Neural cell (in vitro differentiated cells): ENCODE measurements around the gene BNIP2. TPM values are rescaled to one million over a fixed set of nuclear protein-coding genes. Genes with fewer than 3 reads are reported as not detected.

Source experiments
- H2AFZ ChIP-seq: fragments of 200-600, 300-800 bp; sonication (generic), shearing (Covaris generic); 2 replicates; pipeline ENCODE4 v1.6.0; 2014; ENCODE audit warnings: low read depth, mild to moderate bottlenecking, antibody characterized with exemption, low read length, moderate library complexity
- H3F3A ChIP-seq: fragments of 200-600 bp; shearing (Covaris generic); 2 replicates; pipeline ENCODE4 v1.6.1; 2016; ENCODE audit warnings: mild to moderate bottlenecking, moderate library complexity, mixed read lengths, antibody characterized with exemption, low read length; ENCODE audit not compliant: insufficient read depth, poor library complexity, severe bottlenecking
- H3K27ac ChIP-seq: fragments of 200-600, 300-800 bp; sonication (generic), shearing (Covaris generic); 2 replicates; pipeline ENCODE4 v1.5.1; 2014; ENCODE audit warnings: mild to moderate bottlenecking, low read length, moderate library complexity
- H3K27me3 ChIP-seq: fragments of 300-800, 200-600 bp; sonication (generic), shearing (Covaris generic); 2 replicates; pipeline ENCODE4 v1.6.0; 2014; ENCODE audit warnings: mild to moderate bottlenecking, low read depth, low read length, moderate library complexity; ENCODE audit not compliant: insufficient read depth
- H3K36me3 ChIP-seq: fragments of 300-800, 200-600 bp; sonication (generic), shearing (Covaris generic); 2 replicates; pipeline ENCODE4 v1.5.1; 2014; ENCODE audit warnings: mild to moderate bottlenecking, antibody characterized with exemption, low read length, moderate library complexity; ENCODE audit not compliant: insufficient read depth
- H3K4me2 ChIP-seq: fragments of 300-800, 200-600 bp; sonication (generic), shearing (Covaris generic); 2 replicates; pipeline ENCODE4 v1.6.0; 2014; ENCODE audit warnings: mild to moderate bottlenecking, low read length
- H3K4me3 ChIP-seq: fragments of 300-800, 200-600 bp; sonication (generic), shearing (Covaris generic); 2 replicates; pipeline ENCODE4 v1.5.1; 2014; ENCODE audit warnings: mild to moderate bottlenecking, low read length, moderate library complexity
- H3K79me2 ChIP-seq: fragments of 200-600 bp; shearing (Covaris generic); replicated peaks from 2 replicates; pipeline ENCODE4 v1.6.0; 2014; ENCODE audit warnings: mild to moderate bottlenecking, low read length, moderate library complexity; ENCODE audit not compliant: insufficient read depth
- H3K9ac ChIP-seq: fragments of 300-800, 200-600 bp; sonication (generic), shearing (Covaris generic); 2 replicates; pipeline ENCODE4 v1.6.1; 2016; ENCODE audit warnings: mild to moderate bottlenecking, low read length, mixed read lengths
- H3K9me2 ChIP-seq: fragments of 200-600 bp; shearing (Covaris generic); 2 replicates; pipeline ENCODE4 v1.6.1; 2016; ENCODE audit warnings: mild to moderate bottlenecking, low read length, mixed read lengths; ENCODE audit not compliant: insufficient read depth
- H3K9me3 ChIP-seq: fragments of 200-600, 300-800 bp; sonication (generic), shearing (Covaris generic); 2 replicates; pipeline ENCODE4 v1.6.1; 2016; ENCODE audit warnings: mild to moderate bottlenecking, mixed run types, low read length, moderate library complexity, mixed read lengths
- H4K20me1 ChIP-seq: fragments of 200-600 bp; shearing (Covaris generic); 2 replicates; pipeline ENCODE4 v1.6.1; 2016; ENCODE audit warnings: mild to moderate bottlenecking, mixed run types; ENCODE audit not compliant: insufficient read depth
- EP300 ChIP-seq: fragments of 450-650 bp; conservative IDR thresholded peaks from 2 replicates; pipeline ENCODE4 v1.6.1; 2014; ENCODE audit warnings: antibody characterized with exemption, mild to moderate bottlenecking, moderate library complexity; ENCODE audit not compliant: poor library complexity, severe bottlenecking
- EZH2 ChIP-seq: fragments of 200-600, 300-800 bp; shearing (Covaris generic), sonication (generic); IDR thresholded peaks from 2 replicates; pipeline ENCODE4 v1.6.1; 2014; ENCODE audit warnings: antibody characterized with exemption, low read length, borderline replicate concordance, mild to moderate bottlenecking; ENCODE audit not compliant: insufficient read depth, poor library complexity, severe bottlenecking
- MXI1 ChIP-seq: fragments of 450-650 bp; conservative IDR thresholded peaks from 2 replicates; pipeline ENCODE4 v1.6.1; 2014; ENCODE audit warnings: antibody characterized with exemption, mild to moderate bottlenecking; ENCODE audit not compliant: poor library complexity, severe bottlenecking
- POLR2AphosphoS5 ChIP-seq: IDR thresholded peaks from 2 replicates; pipeline ENCODE4 v1.6.1; 2012
- RAD21 ChIP-seq: fragments of 450-650 bp; conservative IDR thresholded peaks from 2 replicates; pipeline ENCODE4 v1.6.1; 2014; ENCODE audit warnings: antibody characterized with exemption, mild to moderate bottlenecking, moderate library complexity
- SMC3 ChIP-seq: fragments of 450-650 bp; conservative IDR thresholded peaks from 2 replicates; pipeline ENCODE4 v1.6.1; 2014; ENCODE audit warnings: antibody characterized with exemption, mild to moderate bottlenecking, moderate library complexity; ENCODE audit not compliant: poor library complexity
- TAF1 ChIP-seq: IDR thresholded peaks from 2 replicates; pipeline ENCODE4 v1.6.1; 2012; ENCODE audit warnings: low read depth
- polyA plus RNA-seq: library from polyadenylated mRNA; depleted of rRNA; stranded (reverse); fragments of >200 nt; gene quantifications from 2 replicates; pipeline ENCODE4 v1.2.3, GENCODE V29; 2014
- TF ChIP-seq, protein P1 (sequence below): fragments of 450-650 bp; IDR thresholded peaks from 2 replicates; pipeline ENCODE4 v1.5.1; 2014; ENCODE audit warnings: antibody characterized with exemption, mild to moderate bottlenecking, moderate library complexity; ENCODE audit not compliant: poor library complexity, severe bottlenecking
- TF ChIP-seq, protein P2 (sequence below): IDR thresholded peaks from 2 replicates; pipeline ENCODE4 v1.6.1; 2012; ENCODE audit warnings: borderline replicate concordance

BNIP2 gene
- polyA plus RNA-seq, 1 donor from 2014 or later, result 142 TPM

- no peaks in the 10 kb centered on the region for H3K9me2 ChIP-seq
- no peaks in the 10 kb centered on the region for H3F3A ChIP-seq
- H3K27me3 ChIP-seq, result no peaks in the 10 kb centered on the region
- no peak overlapping the region for H3K4me3 ChIP-seq
- no peak for TF ChIP-seq MXI1
- TF ChIP-seq SMC3, result no peak
- no peak for TF ChIP-seq POLR2AphosphoS5
- no peak for TF ChIP-seq EP300
- TF ChIP-seq, protein P1, sequence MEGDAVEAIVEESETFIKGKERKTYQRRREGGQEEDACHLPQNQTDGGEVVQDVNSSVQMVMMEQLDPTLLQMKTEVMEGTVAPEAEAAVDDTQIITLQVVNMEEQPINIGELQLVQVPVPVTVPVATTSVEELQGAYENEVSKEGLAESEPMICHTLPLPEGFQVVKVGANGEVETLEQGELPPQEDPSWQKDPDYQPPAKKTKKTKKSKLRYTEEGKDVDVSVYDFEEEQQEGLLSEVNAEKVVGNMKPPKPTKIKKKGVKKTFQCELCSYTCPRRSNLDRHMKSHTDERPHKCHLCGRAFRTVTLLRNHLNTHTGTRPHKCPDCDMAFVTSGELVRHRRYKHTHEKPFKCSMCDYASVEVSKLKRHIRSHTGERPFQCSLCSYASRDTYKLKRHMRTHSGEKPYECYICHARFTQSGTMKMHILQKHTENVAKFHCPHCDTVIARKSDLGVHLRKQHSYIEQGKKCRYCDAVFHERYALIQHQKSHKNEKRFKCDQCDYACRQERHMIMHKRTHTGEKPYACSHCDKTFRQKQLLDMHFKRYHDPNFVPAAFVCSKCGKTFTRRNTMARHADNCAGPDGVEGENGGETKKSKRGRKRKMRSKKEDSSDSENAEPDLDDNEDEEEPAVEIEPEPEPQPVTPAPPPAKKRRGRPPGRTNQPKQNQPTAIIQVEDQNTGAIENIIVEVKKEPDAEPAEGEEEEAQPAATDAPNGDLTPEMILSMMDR, result no peak
- TF ChIP-seq EZH2, result no peak
- no peak for TF ChIP-seq TAF1
- TF ChIP-seq, protein P2, sequence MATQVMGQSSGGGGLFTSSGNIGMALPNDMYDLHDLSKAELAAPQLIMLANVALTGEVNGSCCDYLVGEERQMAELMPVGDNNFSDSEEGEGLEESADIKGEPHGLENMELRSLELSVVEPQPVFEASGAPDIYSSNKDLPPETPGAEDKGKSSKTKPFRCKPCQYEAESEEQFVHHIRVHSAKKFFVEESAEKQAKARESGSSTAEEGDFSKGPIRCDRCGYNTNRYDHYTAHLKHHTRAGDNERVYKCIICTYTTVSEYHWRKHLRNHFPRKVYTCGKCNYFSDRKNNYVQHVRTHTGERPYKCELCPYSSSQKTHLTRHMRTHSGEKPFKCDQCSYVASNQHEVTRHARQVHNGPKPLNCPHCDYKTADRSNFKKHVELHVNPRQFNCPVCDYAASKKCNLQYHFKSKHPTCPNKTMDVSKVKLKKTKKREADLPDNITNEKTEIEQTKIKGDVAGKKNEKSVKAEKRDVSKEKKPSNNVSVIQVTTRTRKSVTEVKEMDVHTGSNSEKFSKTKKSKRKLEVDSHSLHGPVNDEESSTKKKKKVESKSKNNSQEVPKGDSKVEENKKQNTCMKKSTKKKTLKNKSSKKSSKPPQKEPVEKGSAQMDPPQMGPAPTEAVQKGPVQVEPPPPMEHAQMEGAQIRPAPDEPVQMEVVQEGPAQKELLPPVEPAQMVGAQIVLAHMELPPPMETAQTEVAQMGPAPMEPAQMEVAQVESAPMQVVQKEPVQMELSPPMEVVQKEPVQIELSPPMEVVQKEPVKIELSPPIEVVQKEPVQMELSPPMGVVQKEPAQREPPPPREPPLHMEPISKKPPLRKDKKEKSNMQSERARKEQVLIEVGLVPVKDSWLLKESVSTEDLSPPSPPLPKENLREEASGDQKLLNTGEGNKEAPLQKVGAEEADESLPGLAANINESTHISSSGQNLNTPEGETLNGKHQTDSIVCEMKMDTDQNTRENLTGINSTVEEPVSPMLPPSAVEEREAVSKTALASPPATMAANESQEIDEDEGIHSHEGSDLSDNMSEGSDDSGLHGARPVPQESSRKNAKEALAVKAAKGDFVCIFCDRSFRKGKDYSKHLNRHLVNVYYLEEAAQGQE, result no peak
- no peak for TF ChIP-seq RAD21
- H3K9ac ChIP-seq, result no peak overlapping the region
- H3K79me2 ChIP-seq, result no peaks in the 10 kb centered on the region
- H3K27ac ChIP-seq, result no peak overlapping the region
- no peak overlapping the region for H3K4me2 ChIP-seq
- H3K36me3 ChIP-seq, result no peaks in the 10 kb centered on the region
- no peaks in the 10 kb centered on the region for H3K9me3 ChIP-seq
- no peaks in the 10 kb centered on the region for H4K20me1 ChIP-seq
- no peak overlapping the region for H2AFZ ChIP-seq
These were observed 22.5 kb upstream of the BNIP2 start for GRCh38 chr15:59711451-59712243.

DNA sequence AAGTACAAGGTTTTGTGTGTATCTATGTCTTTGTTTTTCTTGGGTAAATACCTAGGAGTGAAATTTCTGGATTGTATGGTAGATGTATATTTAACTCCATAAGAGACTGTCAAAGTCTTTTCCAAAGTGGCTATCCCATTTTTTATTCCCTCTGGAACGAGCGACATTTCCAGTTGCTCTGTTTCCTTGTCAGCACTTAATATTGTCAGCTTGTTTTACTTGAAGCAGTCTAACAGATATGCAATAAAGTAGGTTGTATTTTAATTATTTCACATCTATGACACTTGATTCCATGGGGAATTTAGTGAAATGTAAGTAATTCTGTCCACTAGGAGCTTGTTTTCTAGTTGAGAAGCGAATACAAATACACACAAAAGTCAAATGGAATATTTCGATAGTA lies 18.5 kb upstream of the BNIP2 start:
- Histone ChIP-seq H3K9ac (no peak overlapping the region), H3F3A (no peaks in the 10 kb centered on the region), H3K27ac (no peak overlapping the region)

More for the DNA sequence above, 18.5 kb upstream of the BNIP2 start:
- Histone ChIP-seq H3K9me3 (no peaks in the 10 kb centered on the region), H3K4me3 (no peak overlapping the region), H3K79me2 (no peaks in the 10 kb centered on the region), H3K27me3 (no peaks in the 10 kb centered on the region), H3K9me2 (no peaks in the 10 kb centered on the region), H2AFZ (no peak overlapping the region), H3K36me3 (no peaks in the 10 kb centered on the region), H3K4me2 (no peak overlapping the region), H4K20me1 (no peaks in the 10 kb centered on the region)
- TF ChIP-seq RAD21 (no peak), EZH2 (no peak), SMC3 (no peak), EP300 (no peak), TAF1 (no peak)
- TF ChIP-seq, protein P1, result no peak
